Adipose tissue (tissue), 3 donors: ENCODE data around the gene KDM8. TPM values are rescaled to one million over a fixed set of nuclear protein-coding genes. Genes with fewer than 3 reads are reported as not detected.

ENCODE experiments used
- H3K27ac ChIP-seq: one replicate; pipeline ENCODE4 v1.5.1; 2013; ENCODE audit warnings: low read depth, low read length
- WGBS, 3 donors: extraction: QIAGEN DNeasy Blood & Tissue Kit; methylation state at CpG; one replicate each; pipeline ENCODE4 v1.1.7; 2013; 5-methylcytosine and 5-hydroxymethylcytosine counted together
- polyA plus RNA-seq, 3 donors: library from polyadenylated mRNA; stranded (reverse); fragments of 200-250 nt; gene quantifications; one replicate each; pipeline ENCODE4 v1.2.3, GENCODE V29; 2013
- donor health status: healthy with polysubstance abuse.
- donor health status: Bipolar disorder and iron deficiency.
- donor health status: healthy.

The KDM8 gene
- polyA plus RNA-seq, 3 donors = 2.5 to 4.2 (median 2.6) TPM

- WGBS, 3 donors = 55 to 97% (median 95%) methylated on average over 8 of the region's 8 CpGs
- no peak overlapping the region for H3K27ac ChIP-seq
Observed at GRCh38 chr16:27208081-27208680, 4.9 kb downstream of the KDM8 start.

DNA sequence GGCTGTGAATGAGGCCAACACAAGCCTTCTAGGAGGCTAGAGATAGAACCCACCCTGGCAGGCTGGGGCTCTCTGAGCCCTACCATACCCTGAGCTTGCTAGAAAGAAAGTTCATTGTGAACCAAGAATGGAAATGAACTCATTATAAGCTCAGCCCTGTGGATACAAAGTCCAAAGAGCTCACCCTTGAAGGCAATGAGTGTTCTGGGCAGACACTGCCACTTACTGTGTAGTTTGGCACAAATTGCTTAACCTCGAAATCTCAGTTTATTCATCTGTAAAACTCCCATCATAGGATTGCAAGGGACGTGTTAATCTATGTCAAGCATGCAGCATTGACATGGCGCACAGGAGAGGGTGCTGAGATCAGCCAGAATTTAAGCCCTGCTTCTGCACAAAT, 5.5 kb downstream of the KDM8 start:
- no peak overlapping the region for H3K27ac ChIP-seq
- WGBS, 3 donors = 49 to 95% (median 93%) methylated on average over 3 of the region's 3 CpGs

DNA sequence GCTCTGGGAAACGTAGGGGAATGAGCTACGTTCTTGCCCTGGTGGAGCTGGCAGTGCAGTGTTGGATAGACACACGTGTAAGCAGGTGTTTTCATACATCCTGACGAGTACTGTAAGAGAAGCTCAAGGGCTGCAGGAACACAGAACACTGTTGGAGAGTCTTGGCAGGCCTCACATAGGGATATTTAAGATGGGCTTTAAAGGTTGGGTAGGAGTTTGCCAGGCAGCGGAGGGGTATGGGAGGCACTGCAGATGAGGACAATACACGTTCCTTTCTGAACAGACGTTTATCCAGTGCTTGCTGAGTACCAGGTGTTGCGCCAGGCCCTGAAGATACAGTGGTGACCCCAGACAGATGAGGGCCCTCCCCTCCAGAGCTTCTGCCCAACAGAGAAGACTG, 6.3 kb downstream of the KDM8 start:
- no peak overlapping the region for H3K27ac ChIP-seq
- 62 to 94% (median 93%) methylated on average over 8 of the region's 8 CpGs for WGBS, 3 donors

- H3K27ac ChIP-seq = no peak overlapping the region
- 92 to 96% (median 95%) methylated on average over 17 of the region's 17 CpGs for WGBS, 3 donors
Observed at GRCh38 chr16:27210174-27210573, 6.8 kb downstream of the KDM8 start.

DNA sequence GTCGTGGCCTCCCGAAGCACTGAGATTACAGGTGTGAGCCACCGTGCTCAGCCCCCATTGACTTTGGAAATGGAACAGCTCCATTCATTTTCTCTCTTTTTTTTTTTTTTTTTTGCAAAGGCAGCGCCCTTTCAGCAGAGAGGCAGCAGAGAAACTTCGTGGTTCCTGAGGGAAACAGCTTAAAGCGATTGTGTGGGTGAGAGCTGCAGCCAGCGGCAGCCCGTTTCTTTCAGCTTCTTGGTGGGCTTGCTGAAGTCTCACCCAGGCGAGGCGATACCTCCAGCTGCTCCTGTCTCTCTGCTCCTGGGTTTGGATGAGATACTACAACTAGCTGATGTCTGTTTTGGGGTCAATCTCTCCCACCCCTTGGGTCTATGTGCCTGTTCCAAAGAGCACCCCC, 7.7 kb downstream of the KDM8 start:
- no peak overlapping the region for H3K27ac ChIP-seq
- WGBS, 3 donors = 82 to 93% (median 92%) methylated on average over 10 of the region's 10 CpGs

DNA sequence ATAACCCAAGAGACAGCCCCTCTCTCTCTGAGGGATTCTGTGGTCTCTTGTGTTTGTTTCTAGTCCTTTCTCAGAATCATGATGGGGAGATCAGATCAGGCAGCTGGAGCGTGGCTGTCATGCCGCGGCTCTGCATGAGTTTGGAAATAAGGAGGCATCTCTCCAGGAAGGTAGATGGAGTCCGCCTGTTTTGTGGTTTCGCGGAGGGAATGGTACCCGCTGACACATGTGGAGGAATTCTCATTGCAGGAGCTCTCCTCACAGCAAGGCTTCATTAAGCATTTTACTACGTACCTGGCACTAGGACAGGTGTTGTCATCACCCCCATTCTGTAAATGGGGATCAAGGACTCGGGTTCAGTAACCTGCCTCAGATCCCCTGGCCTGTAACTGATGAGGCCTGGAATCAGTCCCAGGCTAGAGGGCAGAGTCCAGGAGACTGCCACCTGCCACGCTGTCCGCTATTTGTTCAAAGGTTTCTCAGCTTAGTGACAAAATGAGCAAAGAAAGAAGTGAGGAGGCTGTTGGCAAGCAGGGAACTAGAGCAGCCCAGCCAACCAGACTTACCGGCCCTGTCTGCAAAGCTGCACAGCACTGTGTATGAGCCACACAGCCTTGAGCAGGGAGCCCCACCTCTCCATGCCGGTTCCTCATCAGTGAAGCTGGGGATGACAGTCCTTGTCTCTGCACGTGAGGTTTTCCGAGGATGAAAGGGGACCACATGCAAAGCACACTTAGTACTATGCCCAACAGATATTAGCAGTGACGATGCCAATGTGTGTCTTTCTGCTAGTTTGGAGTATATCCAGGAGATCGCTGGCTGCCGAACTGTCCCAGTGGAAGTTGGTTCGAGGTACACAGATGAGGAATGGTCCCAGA, 11.0 kb downstream of the KDM8 start:
- WGBS, 3 donors = 36 to 96% (median 90%) methylated on average over 19 of the region's 19 CpGs
- no peak overlapping the region for H3K27ac ChIP-seq

- WGBS, 3 donors = 89 to 97% (median 94%) methylated on average over 7 of the region's 7 CpGs
- no peak overlapping the region for H3K27ac ChIP-seq
Observed at GRCh38 chr16:27215660-27216059, 12.3 kb downstream of the KDM8 start.

GRCh38 chr16:27216297-27216885, 13.1 kb downstream of the KDM8 start:
- no peak overlapping the region for H3K27ac ChIP-seq
- WGBS, 3 donors = 89 to 93% (median 93%) methylated on average over 15 to 16 of the region's 16 CpGs

GRCh38 chr16:27217256-27217655, 13.9 kb downstream of the KDM8 start:
- H3K27ac ChIP-seq = no peak overlapping the region
- WGBS, 3 donors = 56 to 87% (median 82%) methylated on average over 10 of the region's 10 CpGs

DNA sequence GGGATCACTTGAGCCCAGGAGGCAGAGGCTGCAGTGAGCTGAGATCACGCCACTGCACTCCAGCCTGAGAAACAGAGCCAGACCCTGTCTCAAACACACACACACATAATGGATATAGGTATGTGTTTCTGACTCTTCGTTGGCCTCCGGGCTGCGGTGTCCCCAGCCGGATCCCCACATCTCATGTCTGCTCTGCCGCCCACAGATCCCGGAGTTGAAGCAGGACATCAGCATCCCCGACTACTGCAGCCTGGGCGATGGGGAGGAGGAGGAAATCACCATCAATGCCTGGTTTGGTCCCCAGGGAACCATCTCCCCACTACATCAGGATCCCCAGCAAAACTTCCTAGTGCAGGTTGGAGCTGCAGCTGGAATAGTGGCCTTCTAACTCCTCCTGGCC, 15.4 kb downstream of the KDM8 start:
- H3K27ac ChIP-seq = no peak overlapping the region

DNA sequence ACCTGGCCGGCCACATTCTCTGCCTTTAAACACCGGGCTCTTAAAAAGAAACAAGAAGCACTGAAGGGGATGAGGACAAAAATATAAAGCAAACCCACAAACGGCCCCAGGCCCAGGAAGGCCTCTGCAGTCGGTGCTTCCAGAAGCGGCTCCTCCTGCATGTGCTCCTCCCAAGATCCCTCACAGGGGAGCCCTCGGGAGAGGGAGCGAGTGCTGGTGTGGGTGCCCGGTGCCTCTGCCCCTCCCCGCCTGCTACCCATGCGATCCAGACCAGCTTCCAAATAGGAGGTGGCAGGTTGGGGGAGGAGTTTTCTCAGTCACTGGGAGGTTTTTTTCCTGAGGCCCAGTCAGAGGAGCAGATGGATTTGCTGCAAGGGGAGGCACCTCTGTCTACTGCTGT, 15.8 kb downstream of the KDM8 start:
- WGBS, 3 donors = 79 to 83% (median 82%) methylated on average over 10 of the region's 10 CpGs
- H3K27ac ChIP-seq = no peak overlapping the region

More for the DNA sequence above, 15.4 kb downstream of the KDM8 start:
- WGBS, 3 donors = 91 to 95% (median 91%) methylated on average over 9 of the region's 9 CpGs

GRCh38 chr16:27220120-27220519, 16.8 kb downstream of the KDM8 start:
- no peak overlapping the region for H3K27ac ChIP-seq
- WGBS, 3 donors = 91 to 93% (median 92%) methylated on average over 9 of the region's 9 CpGs

- WGBS, 3 donors = 92 to 95% (median 93%) methylated on average over 8 of the region's 8 CpGs
- no peak overlapping the region for H3K27ac ChIP-seq
Observed at GRCh38 chr16:27220527-27220926, 17.2 kb downstream of the KDM8 start.

DNA sequence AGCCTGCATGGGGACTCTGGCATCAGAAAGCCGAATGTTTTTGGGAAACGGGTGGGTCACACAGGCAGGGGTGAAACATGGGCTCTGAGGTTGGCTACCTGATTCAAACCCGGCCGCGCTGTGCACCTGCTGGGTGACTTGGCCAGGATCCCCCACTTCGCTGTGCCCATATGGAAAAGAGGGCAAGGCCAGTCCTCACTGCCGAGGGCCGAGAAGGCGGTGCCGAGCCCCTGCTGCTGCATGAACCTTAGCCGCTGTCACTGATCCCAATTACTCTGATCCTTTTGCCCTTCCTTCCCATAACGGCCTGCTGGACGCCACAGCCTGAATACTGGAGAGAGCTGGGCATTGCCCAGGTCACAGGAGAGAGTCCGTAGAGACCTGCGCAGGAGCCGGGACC, 17.7 kb downstream of the KDM8 start:
- H3K27ac ChIP-seq = no peak overlapping the region
- 93 to 97% (median 94%) methylated on average over 16 of the region's 16 CpGs for WGBS, 3 donors

DNA sequence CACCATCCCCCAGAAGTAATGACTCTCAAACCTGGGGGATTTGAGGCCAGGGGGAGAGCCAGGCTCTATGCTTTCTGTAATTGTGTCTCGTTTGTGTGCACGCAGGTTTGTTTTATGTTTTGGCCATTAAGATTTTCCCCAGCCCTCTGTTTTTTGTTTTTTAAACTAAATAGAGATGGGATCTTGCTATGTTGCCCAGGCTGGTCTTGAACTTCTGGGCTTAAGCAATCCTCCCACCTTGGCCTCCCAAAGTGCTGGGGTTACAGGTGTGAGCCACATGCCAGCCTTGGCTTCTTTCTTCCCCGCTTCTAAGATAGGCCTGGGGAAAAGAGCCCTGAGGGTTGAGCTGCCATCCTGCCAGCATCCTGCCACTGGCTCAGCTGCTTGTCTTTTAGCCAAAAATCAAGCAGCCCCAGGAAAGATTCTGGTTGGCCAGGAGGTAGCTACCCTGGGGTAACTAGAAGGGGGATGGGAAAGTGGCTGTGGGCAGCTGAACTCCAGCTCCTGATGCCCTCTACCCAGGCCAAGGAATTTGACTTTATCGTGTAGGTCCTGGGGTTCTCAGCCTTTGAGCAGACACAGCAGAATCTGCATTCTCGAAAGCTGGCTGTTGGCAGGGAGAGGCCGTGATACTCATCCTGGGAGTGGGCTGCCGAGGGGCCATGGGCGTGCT, 18.4 kb downstream of the KDM8 start:
- H3K27ac ChIP-seq = no peak overlapping the region
- WGBS, 3 donors = 56 to 80% (median 76%) methylated on average over 8 of the region's 8 CpGs

DNA sequence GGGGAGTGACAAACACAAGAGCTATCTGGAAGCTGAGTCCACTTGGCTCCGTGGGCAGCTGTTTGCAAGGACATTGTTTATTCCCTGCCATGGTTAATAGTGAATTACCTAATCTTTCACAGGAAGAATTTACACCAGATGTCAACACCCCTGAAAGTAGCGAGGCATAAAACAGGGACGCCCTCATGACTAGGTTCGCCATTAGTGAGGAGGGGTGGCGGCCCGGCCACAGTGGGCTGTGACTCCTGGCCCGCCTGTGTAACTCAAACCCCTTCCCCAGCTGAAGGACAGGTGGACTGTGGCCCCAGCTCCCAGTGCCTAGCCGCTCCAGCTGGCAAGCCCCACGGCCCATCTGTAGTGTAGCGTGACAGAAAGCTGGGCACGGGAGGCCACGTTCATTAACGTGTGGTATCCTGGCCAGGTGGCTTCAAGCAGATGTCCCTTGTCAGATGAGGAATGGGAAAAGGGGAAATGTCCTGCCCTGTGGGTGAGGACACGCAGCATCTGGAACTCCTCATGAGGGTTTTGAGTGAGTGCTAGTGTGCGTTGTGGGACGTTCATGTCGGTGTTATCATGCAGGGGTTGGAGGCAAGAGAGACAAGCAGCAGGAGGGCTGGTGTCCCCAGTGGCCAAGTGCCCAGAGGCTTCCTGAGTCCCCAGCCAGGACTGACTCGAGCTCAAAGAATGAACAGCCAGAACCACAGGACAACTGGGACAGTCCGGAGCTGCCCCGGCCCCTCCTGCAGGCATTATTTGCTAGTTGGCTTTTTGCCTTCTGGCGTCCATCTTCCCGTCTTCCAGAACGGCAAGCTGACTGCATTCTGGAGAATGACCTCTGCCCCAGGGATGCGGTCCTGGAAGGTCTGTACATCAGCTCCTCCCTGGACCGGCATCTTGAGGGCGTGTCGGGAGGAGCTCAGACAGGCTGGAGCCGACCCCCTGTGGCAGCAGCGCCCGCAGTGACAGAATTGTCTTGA, 19.2 kb downstream of the KDM8 start:
- whole genome bisulfite sequencing, 3 donors = 42 to 50% (median 49%) methylated on average over 30 of the region's 30 CpGs
- H3K27ac ChIP-seq = peak overlapping the region; percentile 43

DNA sequence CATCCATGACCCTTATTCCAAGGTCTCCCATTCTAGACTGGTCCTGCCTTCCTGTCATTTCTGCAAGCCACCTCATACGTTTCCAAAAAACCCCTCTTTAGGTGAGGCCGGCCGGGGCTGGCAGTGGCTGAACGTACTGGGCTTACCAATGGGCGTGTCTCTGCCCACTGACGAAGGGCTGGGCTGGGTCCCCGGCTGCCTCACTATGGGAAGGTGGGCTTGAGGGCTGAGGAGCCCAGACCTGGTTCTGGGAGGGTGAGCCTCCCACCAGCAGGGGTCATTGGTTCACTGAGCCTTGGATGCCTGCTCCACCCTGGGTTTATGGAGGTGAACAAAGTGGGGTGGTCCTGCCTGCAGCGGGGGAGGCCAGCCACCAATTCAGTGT, 19.9 kb downstream of the KDM8 start:
- no peak overlapping the region for H3K27ac ChIP-seq
- 76 to 92% (median 79%) methylated on average over 8 of the region's 8 CpGs for WGBS, 3 donors

- WGBS, 3 donors = 84 to 92% (median 90%) methylated on average over 6 of the region's 6 CpGs
- H3K27ac ChIP-seq = no peak overlapping the region
Observed at GRCh38 chr16:27223701-27224100, 20.4 kb downstream of the KDM8 start.
